Tongue (tissue), 2 donors: ENCODE measurements around the gene AKIRIN2. TPM values are rescaled to one million over a fixed set of nuclear protein-coding genes. Genes with fewer than 3 reads are reported as not detected.
A peak's percentile ranks its signal among the peaks of the same experiment; 100 is the strongest.

Experiments
- DNase-seq: peaks from one replicate; pipeline ENCODE4 v3.0.0-alpha.2; 2015
- total RNA-seq: library from RNA; depleted of rRNA; stranded (reverse); fragments of >200 nt; gene quantifications from one replicate; pipeline ENCODE4 v1.2.3, GENCODE V29; 2014

Gene AKIRIN2
- 26.4 TPM for total RNA-seq

DNA sequence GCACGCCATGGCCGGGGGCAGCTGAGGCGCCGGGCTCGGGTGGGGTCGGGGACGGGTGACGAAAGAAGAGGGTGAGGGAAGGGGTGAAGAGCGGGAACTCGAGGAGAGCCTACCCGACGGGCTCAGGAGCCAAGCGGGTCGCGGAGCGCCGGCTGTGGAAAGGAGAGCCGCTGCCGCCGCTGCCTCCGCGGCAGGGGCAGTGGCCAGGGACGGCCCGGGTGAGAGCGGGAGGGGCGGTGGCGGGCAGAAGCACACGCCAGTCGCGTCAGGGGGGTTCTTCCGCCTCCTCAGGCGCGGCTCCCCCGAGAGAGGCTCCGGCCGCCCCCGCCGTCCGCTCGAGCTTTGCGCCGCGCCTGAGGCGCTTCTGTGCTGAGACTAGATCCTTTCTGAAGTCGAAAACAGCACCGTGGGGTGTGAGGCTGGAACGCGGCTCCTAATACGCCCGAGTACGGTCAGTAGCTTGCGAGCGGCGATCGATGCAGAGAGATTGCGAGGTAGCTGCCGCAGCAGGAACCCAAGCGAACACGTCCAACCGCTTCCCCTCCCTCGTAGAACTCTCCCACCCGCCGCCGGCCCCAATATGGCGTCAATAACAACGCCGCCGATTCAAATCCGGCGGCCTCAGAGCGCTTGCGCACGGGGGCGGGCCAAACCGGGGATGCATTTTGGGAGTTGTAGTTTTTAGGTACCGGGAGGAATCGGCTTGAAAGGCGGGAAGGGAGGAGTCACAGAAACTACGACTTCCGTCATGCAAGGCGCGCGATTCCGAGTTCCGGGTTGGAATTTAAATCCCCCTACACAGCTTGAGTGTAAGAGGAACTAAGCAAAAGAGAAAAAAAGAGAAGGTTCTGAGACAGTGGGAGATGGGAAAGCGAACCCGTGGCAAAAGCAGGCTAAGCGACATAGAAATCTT, at the start of gene AKIRIN2:
Gene AKIRIN2 (minus strand): TSS at position 558 of the 913 bp plus-strand sequence. CDS start 549 bp downstream, at position 9.
- peak; percentile 100 for DNase-seq

- no peak for DNase-seq
Observed at GRCh38 chr6:87747646-87748045, 45.6 kb upstream of the AKIRIN2 start.

DNA sequence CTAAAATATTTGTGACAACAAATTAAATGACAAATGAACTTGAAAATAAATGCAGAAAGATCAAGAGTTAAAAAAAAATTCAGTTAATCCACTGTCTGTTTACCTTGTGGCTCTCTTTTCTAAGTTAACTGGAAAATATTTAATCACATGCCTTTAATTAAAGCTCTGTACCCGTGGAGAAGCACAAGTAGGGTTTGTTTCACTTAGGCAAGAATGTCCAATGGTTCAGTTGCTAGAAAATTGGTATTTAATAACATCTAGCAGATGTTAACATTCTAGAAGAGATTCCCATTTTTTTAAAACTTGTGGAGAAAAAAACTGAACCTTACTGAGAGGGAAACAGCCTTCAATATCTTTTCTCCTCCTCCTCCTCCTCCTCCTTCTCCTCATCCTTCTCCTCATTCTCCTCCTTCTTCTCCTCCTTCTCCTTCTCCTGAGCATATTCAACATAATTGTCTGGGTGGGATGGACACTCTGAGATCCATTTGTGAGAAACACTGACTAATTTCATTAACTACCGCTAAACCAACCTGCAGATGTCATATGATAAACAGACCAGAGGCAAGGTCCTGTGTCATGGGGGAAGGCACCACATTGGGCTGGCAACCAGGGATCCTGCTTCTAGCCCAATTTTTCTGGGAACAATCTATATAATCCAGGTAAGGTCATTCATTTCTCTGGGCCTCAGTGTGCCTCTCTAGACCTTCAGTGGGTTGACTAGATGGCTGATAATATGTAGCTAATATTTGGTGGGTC, 44.1 kb upstream of the AKIRIN2 start:
- DNase-seq: no peak

DNA sequence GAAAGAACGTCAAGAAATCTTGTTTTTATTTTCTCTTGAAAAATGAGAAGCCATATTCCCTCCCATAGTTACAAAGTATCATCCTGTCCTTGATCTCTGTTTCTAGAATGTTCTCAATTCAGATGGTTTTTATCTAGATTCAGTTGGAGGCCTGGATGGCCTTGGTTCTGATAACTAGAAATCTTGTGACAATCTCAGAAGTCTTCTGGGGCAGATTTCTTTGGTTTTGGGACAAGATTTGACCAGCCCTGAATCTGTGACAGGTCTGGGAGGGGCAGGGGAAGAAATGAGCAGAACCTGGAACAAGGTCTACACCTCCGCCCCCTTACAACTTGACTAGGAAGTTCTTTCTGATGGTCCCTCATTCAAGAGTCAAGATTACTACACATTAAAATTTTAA, 41.4 kb upstream of the AKIRIN2 start:
- no peak for DNase-seq

DNA sequence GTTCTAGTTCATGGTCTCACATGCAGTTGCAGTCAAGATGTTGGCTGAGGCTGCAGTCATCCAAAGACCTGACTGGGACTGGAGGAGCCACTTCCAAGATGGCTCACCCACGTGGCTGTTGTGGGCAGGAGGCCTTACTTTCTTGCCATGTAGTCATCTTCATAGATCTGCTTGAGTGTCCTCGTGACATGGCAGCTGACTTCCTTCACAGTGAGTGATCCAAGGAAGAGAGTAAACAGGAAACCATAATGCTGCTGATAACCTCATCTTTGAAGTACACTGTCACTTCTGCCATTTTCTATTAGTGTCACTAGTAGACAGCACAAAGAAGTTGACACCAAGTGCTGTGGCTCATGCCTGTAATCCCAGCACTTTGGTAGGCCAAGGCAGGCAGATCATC, 40.1 kb upstream of the AKIRIN2 start:
- DNase-seq: no peak

DNA sequence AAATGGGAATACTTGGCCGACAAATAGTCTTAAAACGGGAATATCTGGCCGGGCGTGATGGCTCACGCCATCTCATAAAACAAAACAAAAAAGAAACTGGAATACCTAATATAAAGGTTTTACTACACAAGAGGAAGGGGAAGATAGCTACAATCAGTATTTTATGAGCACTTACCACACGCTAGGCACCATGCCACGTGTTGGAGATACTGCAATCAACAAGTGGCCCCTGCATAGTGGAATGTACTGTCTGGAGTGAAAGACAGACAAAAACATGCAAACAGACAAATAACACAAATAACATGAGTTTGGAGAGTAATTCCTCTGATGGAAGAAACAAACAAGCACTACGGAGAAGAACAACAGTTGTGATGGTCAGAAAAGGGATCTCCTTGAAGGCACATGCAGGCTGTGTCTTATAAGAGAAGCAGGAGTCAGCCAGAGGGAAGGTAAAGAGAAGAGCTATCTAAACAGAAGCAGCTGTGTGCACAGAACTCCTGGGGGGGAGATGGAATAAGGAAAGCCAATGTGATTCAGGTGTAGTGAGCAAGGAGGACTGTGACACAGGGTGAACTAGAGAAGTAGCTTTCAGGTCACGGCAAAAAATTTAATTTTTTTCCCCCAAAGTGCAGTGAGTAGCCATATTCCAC, 39.1 kb upstream of the AKIRIN2 start:
- DNase-seq: no peak

- no peak for DNase-seq
Observed at GRCh38 chr6:87738744-87739143, 36.7 kb upstream of the AKIRIN2 start.

- DNase-seq: no peak
Observed at GRCh38 chr6:87738000-87738399, 36.0 kb upstream of the AKIRIN2 start.

DNA sequence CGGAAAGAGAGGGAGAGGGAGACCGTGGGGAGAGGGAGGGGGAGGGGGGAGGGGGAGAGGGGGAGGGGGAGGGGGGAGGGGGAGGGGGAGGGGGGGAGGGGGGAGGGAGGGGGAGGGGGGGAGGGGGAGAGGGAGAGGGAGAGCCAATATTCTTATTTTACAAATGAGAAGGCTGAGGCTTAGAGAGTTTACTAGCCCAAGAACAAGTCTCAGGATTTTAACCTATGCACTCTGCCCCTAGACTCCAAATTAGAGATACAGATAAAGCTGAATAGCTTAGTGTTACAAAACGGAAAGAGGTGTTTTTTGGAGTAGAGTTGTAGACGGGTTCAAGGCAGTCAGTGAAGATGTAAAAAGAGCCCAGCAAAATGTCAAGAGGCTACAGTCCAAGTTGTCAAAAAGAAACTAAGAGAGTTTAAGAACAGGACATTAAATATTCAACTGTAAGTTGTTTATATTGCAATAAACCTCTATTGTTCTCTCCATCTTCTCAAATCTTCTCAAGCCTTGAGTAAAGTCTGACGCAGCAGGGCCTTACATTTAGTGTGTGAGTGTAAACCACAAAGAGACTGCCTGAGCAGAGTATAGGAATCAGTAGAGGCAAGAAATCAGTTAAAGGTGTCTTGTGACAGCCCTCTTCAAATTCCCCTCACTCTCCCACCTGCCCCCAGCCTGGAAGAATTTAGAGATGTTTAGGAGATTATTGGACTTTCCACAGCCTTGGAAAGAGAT, 34.9 kb upstream of the AKIRIN2 start:
- DNase-seq: no peak

- DNase-seq: peak; percentile 88
Observed at GRCh38 chr6:87731818-87732661, 30.0 kb upstream of the AKIRIN2 start.

- DNase-seq: no peak
Observed at GRCh38 chr6:87731080-87731479, 29.0 kb upstream of the AKIRIN2 start.

DNA sequence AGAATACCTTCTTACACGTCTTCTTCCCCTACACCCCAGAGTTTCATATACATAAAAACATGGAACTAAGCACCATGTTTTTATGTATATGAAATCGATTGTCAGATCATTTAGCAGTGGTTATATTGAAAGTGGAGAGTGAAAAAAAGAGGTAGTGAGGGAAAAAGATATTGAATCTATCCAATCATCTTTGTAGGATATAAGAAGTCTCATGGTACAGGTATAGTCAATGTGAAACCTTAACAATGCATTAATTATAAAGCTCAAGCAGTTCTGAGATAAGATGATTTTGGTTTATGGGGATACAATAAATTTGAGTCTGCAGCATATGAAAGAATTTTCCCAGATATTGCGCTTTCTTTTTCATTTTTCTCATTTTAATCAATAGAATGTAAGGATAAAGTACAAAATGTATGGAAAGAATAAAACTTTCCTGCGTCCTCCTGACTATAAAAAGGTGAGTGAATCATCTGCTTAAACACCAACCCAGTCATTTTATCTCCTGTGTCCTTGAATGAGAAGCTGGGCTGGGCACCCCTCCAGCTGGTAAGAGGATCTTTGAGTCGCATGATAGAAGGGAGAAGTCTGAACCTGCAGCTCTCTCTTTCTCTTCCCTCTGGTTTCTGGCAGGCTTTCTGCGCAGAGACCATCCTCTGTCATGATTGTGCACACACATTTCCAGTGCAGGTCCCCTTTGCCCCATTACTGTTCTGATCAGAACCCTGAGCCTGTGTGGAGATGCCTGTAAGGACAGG, 28.1 kb upstream of the AKIRIN2 start:
- DNase-seq: peak; percentile 49

DNA sequence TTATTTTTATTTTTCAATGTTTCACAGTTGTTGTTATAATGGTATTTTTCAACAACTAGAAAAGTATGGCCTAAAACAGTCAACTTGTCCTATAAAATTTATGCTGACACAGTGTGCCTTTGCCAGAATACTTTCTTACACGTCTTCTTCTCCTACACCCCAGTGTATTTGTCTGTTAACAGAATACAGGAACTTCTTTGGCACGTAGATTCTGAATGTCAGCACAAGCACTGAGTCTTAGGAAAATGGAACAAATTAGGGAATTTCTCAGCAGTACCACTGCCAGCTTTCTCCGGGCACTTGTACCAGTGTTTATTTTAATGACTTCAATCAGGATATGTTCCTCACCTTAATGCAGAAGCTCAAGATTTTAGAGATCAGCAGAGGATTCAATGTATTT, 26.7 kb upstream of the AKIRIN2 start:
- DNase-seq: no peak

DNA sequence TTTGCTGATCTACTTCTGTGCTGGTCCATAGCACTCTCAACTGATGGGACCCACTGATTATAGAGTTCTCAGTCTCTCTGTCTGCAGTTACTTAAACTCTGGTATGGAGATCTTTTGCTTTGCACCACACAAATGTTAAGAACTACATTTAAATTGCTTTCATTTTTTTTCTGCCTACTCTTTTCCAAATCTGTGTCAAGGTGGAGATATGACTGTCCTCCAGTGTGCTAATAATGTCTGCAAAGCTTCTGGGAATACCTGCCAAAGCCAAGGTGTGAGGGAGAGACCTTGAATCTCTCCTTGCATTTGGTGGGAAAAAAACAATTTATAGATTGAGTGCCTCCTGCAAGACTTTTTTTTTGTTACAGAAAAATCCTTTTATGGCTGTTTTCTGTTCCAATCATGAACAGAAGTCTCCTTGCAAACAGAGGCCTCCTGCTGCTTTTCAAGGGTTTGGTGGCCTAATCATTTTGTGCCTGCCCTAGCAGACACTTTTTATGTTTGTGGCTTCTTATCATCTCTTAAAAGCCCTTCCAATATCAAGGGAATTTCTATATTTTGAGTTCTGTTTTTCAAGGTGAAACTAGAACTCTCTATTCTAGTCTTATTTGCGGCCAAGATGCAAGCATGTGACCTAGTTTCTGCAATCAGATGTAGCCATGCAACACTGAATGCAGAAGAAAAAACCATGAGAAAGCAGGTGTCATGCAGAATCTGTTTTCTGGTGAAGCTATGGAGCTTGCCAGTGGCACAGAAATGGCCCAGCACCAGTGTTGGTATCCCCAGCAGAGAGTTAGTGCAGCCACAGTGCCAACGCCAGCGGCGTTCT, 23.2 kb upstream of the AKIRIN2 start:
- no peak for DNase-seq

GRCh38 chr6:87723170-87724078, 21.4 kb upstream of the AKIRIN2 start:
- DNase-seq: peak; percentile 76

DNA sequence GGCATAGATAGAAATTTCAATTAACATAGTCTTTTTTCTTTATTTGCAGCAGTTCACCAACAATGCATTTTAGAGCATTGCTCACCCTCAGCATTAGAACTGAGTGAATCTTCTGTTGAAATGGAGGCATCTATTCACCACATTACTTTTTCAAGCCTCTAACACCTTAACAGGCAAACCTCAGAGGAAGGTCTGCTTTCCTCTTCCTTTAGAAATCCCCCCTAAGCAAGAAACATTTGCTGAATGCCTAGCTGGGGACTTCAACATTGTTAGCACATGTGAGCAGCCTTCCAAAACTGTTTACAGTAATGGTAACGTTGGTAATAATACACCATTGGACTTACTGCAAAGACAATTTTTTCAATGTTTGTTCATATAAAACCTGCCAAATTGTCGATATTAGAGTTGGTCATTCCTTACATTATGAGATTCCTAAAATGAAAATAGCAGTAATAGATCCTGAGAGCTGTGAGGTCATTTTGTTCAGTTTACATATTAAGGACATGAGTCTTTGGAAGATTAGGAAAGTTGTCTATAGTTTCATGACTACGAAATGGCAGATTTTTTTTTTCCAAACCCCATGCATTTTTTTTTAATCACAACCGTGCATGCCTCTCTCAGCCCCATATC, 20.6 kb upstream of the AKIRIN2 start:
- DNase-seq: no peak

DNA sequence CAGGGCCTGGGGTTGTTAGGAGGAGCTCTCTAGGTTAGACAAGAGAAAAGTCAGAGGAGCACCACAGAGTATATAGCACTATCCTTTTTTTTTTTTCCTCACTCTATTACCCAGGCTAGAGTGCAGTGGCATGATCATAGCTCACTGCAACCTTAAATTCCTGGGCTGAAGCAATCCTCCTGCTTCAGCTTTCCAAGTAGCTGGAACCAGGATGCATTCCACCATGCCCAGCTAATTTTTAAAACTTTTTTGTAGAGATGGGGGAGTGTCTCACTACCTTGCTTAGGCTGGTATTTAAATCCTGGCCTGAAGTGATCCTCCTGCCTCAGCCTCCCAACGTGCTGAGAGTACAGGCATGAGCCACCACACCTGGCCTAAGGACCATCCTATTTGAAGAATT, 19.3 kb upstream of the AKIRIN2 start:
- DNase-seq: no peak
